ENCODE measurements around the gene SAMD3.
"Not testable (repeated sequence)": the region's sequence is repeated elsewhere in the genome, so short reads cannot be mapped to it uniquely, and the experiment has no call there.

Gene SAMD3

DNA sequence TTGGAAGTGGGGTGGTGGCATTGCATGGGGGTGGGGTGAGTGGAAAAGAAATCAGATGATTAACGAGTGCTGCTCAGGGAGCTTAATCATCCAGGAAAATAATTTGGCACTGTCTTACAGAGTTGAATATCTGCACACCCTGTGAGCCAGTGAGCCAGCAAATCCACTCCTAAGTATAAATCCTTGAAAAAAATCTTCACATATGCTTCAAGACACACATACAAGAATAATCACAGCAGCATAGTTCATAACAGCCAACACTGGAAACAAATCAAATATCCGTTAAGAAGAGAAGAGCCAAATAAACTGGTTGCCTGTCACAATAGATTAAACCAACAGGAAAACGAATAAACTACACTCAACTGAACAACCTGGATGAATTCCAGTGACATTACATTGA, 62.8 kb downstream of the SAMD3 start:
- DNase-seq (ENCODE audit: extremely low read depth, insufficient read length): no peak
- Histone ChIP-seq H3K27me3 (replicated peaks; ENCODE audit: control insufficient read depth, insufficient read depth, low read length) (no peaks in the 10 kb centered on the region), H3K4me3 (replicated peaks; ENCODE audit: low read depth, low read length) (no peak overlapping the region), H3K36me3 (ENCODE audit: control insufficient read depth, insufficient read depth, low read length) (no peaks in the 10 kb centered on the region)
- TF ChIP-seq, protein P1, sequence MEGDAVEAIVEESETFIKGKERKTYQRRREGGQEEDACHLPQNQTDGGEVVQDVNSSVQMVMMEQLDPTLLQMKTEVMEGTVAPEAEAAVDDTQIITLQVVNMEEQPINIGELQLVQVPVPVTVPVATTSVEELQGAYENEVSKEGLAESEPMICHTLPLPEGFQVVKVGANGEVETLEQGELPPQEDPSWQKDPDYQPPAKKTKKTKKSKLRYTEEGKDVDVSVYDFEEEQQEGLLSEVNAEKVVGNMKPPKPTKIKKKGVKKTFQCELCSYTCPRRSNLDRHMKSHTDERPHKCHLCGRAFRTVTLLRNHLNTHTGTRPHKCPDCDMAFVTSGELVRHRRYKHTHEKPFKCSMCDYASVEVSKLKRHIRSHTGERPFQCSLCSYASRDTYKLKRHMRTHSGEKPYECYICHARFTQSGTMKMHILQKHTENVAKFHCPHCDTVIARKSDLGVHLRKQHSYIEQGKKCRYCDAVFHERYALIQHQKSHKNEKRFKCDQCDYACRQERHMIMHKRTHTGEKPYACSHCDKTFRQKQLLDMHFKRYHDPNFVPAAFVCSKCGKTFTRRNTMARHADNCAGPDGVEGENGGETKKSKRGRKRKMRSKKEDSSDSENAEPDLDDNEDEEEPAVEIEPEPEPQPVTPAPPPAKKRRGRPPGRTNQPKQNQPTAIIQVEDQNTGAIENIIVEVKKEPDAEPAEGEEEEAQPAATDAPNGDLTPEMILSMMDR (IDR thresholded peaks at IDR 0.05; ENCODE audit: insufficient read depth, low read length, poor library complexity, severe bottlenecking): no peak

DNA sequence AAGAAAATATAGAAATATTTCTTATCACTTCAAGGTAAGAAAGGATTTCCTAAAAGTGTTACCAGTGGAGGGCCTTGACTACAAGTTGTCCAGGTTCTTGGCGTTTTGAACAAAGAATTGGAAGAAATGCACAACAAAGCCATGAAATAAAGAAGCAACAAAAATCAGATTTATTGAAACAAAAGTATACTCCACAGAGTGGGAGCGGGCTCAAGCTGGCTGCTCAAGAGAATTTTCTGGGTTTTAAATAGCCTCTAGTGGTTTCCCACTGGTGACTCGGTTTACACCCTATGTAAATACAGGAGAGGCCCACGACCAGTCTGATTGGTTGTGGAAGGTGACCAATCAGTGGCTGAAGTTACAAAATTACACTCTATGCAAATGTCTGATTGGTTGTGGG, 64.2 kb downstream of the SAMD3 start:
- DNase-seq (ENCODE audit: extremely low read depth, insufficient read length): no peak
- Histone ChIP-seq H3K27me3 (replicated peaks; ENCODE audit: control insufficient read depth, insufficient read depth, low read length) (no peaks in the 10 kb centered on the region), H3K4me3 (replicated peaks; ENCODE audit: low read depth, low read length) (no peak overlapping the region), H3K36me3 (ENCODE audit: control insufficient read depth, insufficient read depth, low read length) (no peaks in the 10 kb centered on the region)
- TF ChIP-seq, protein P1 (IDR thresholded peaks at IDR 0.05; ENCODE audit: insufficient read depth, low read length, poor library complexity, severe bottlenecking): no peak

DNA sequence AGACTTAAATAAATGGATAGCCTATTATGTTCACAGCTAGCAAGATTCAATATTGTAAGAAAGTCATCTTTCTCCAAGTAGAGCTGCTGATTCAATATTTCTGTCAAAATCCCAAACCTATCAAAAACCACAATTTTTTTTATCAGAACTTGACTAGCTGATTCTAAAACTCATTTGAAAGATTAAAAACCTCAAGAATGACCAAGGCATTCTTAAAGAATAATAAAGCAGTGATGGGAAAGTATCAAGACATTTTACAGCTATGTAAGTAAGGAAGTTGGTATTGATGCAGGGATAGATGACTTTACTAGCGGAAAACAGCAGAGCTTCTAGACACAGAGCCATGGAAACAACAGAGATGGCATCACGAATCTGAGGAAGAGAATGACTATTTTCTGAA, 64.7 kb downstream of the SAMD3 start:
- no peak overlapping the region for H3K4me3 ChIP-seq (replicated peaks; ENCODE audit: low read depth, low read length)
- H3K36me3 ChIP-seq (ENCODE audit: control insufficient read depth, insufficient read depth, low read length): no peaks in the 10 kb centered on the region
- TF ChIP-seq, protein P1 (IDR thresholded peaks at IDR 0.05; ENCODE audit: insufficient read depth, low read length, poor library complexity, severe bottlenecking): no peak
- no peaks in the 10 kb centered on the region for H3K27me3 ChIP-seq (replicated peaks; ENCODE audit: control insufficient read depth, insufficient read depth, low read length)
- no peak for DNase-seq (ENCODE audit: extremely low read depth, insufficient read length)

DNA sequence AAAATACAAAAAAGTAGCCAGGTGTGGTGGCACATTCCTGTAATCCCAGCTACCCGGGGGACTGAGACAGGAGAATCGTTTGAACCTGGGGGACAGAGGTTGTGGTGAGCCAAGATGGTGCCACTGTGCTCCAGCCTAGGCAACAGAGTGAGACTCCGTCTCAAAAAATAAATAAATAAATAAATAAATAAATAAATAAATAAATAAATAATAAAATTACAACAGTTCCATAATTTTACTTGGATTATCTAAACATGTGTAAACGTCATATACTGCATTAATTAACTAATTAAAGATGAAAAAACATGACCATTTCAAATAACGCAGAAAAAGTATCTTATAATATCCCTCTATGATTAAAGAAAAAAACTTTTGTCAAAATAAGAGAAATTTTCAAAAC, 65.8 kb downstream of the SAMD3 start:
- no peak overlapping the region for H3K4me3 ChIP-seq (replicated peaks; ENCODE audit: low read depth, low read length)
- TF ChIP-seq, protein P1 (IDR thresholded peaks at IDR 0.05; ENCODE audit: insufficient read depth, low read length, poor library complexity, severe bottlenecking): no peak
- no peaks in the 10 kb centered on the region for H3K36me3 ChIP-seq (ENCODE audit: control insufficient read depth, insufficient read depth, low read length)
- no peak for DNase-seq (ENCODE audit: extremely low read depth, insufficient read length)
- no peaks in the 10 kb centered on the region for H3K27me3 ChIP-seq (replicated peaks; ENCODE audit: control insufficient read depth, insufficient read depth, low read length)

DNA sequence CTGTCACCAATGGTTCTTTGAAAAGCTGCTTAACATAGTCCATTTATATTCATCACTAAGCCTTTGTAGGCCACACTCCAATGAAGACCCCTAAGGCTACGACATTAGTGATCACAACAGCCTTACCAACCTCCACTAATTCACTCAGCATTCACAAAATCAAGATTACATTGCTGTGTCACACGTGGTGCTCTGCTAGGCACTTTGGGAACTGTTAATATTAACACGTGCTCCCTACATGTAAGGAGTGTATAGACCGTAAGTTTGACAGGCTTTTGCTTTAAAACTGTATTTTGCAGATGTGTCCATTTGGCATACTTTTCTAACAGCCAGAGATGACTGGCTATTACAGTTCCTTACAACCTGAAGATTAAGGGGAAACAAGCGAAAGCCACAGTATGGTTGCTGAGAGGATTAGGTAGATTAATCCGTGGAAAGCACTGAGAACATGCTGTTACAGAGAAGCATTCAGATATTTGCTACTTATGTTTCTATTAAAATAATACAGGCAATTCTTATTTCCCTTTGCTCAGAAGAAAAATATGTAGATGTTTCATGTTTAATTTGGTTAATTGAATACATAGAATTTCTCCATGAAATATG, 69.7 kb downstream of the SAMD3 start:
- DNase-seq (ENCODE audit: extremely low read depth, insufficient read length): no peak
- H3K27me3 ChIP-seq (replicated peaks; ENCODE audit: control insufficient read depth, insufficient read depth, low read length): no peaks in the 10 kb centered on the region
- no peaks in the 10 kb centered on the region for H3K36me3 ChIP-seq (ENCODE audit: control insufficient read depth, insufficient read depth, low read length)
- no peak overlapping the region for H3K4me3 ChIP-seq (replicated peaks; ENCODE audit: low read depth, low read length)
- TF ChIP-seq, protein P1 (IDR thresholded peaks at IDR 0.05; ENCODE audit: insufficient read depth, low read length, poor library complexity, severe bottlenecking): no peak

DNA sequence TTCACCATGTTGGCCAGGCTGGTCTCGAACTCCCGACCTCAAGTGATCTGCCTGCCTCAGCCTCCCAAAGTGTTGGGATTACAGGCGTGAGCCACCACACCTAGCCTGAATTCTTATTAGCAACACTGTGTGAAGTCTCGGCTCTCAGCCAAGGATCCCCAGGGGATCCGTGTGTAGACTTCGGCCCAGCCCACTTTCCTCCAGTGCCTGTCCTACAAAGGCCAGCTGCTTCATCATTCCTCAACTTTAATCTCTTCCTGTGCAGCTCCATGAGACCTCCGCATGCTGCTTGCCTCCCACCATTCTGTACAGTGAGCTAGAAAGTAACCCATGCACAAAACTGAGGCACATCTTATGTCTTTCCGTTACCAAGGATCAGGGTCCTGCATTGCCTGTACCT, 71.8 kb downstream of the SAMD3 start:
- Histone ChIP-seq H3K27me3 (replicated peaks; ENCODE audit: control insufficient read depth, insufficient read depth, low read length) (no peaks in the 10 kb centered on the region), H3K36me3 (ENCODE audit: control insufficient read depth, insufficient read depth, low read length) (no peaks in the 10 kb centered on the region), H3K4me3 (replicated peaks; ENCODE audit: low read depth, low read length) (no peak overlapping the region)
- DNase-seq (ENCODE audit: extremely low read depth, insufficient read length): no peak
- TF ChIP-seq, protein P1 (IDR thresholded peaks at IDR 0.05; ENCODE audit: insufficient read depth, low read length, poor library complexity, severe bottlenecking): no peak

DNA sequence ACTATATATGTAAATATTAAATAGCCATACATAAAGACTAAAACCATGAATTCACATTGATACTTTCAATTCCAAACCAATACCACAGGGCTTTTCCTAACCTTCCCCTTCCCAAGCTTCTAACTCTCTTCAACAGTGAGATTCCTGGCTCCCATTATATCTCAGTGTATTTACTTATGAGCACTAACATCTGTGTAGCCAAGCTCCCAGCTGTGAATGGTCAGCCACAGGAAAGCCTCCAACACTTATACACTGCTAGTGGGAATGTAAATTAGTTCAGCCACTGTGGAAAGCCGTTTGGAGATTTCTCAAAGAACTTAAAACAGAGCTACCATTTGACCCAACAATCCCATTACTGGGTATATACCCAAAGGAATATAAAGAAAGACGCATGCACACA, 73.7 kb downstream of the SAMD3 start:
- not testable (repeated sequence) for DNase-seq (ENCODE audit: extremely low read depth, insufficient read length); H3K27me3 ChIP-seq (replicated peaks; ENCODE audit: control insufficient read depth, insufficient read depth, low read length); H3K36me3 ChIP-seq (ENCODE audit: control insufficient read depth, insufficient read depth, low read length); H3K4me3 ChIP-seq (replicated peaks; ENCODE audit: low read depth, low read length)

Data from GM06990 (cell line).